Measurements from ENCODE around the gene JUND.
"Not testable (repeated sequence)": the region's sequence is repeated elsewhere in the genome, so short reads cannot be mapped to it uniquely, and the experiment has no call there.

JUND gene

DNA sequence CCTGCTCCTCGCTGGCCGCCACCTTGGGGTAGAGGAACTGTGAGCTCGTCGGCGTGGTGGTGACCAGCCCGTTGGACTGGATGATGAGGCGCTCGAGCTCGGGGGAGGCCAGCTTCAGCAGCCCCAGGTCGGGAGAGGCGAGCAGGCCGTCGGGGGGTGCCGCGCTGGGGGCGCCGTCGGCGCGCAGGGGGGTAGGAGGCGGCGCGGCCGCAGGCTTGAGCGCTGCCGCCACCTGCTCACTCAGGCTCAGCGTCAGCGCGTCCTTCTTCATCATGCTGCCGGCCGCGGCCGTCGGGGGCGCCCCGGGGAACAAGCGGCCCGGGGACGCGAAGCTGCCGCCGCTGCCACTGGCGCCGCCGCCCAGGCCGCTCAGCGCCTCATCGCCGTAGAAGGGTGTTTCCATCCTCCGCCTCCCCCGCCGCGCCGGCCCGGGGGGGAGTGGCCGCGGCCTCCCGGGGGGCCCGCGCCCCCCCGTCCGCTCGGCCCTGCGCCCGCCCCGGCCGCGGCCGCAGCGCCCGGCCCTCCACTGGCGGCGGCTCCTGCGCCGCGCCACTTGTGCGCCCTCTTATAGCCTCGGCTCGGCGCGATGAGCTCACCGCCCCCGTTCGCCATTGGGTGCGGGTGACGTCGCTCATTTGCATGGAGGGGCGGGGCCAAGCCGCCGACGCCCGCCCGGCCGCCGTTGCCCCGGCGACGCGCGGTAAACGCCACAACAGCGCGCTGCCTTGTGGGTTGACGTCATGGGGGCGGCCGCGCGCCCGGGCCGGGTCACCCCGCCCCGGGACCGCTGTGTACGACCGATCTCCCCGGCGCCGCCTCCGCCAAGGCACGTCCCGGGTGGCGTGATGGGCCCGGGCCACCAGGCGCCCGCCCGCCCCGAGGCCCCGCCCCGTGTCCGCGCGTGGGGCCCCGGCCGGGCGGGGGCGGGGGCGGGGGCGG lies at the start of gene JUND:
Gene JUND (minus strand): TSS at position 541 of the 939 bp plus-strand sequence. CDS start 138 bp downstream, at position 403.
- DNase-seq, result peak; percentile 84 to 93

DNA sequence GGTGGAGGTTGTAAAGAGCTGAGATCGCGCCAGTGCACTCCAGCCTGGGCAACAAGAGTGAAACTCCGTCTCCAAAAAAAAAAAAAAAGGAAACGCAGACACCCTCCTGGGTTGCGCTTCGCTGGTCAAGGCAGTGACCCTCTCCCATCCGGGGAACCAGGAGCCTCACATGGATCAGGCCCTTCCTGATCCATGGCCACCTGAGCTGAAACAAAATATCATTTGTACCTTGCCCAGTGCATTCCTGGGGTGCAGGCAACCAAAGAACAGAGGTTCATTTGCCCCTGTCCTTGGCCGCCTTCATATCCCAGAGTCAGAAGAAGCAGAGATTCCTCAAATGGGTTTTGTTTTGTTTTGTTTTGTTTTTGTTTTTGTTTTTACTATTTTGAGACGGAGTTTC lies 49.4 kb upstream of the JUND start:
- no peak for DNase-seq

DNA sequence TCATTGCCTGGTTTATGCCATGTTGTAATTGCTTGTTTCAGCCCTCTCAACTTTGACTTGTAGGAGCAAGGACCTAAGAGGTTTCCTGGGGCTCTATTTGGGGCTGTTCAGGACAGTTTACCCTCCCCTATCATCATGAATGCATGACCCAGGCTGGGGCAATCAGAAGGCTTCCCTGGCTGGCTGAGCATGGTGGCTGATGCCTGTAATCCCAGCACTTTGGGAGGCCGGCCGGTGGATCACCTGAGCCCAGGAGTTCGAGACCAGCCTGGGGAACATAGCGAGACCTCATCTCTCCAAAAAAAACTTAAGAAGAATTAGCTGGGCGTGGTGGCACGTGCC lies 47.6 kb upstream of the JUND start:
- DNase-seq, result no peak

DNA sequence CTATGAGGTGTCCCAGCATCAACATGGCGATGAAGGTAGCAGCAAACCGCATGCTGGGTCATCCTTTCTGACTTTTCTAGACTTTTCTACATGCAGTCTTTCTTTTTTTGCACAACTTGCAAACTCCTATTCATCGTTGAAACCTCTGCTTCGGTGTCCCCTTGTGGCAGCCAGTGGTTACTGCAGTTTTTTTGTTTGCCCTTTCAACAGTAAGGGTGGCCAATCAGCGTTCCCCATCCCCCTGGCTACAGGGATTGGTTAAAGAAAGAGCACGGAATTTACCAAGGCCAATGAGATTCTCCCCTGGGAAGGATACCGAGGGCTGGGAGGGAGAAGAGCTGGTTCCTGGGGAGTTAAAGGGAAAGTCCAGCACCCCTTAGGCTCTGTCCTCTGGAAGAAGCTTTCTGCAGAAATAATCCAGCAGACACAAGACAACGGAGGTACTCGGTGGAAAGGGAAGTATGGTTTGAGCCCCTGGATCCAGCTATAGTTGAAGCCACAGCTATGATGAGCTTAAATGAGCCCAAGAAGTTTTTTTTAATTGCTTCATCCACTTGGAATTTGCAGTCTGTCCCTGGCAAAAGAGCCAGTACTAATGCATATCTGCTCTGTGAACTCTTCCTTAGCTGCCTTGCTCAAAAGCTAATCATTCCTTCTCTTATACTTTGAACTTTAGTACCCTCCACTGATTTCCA lies 47.1 kb upstream of the JUND start:
- peak; percentile 85 to 97 for DNase-seq

DNA sequence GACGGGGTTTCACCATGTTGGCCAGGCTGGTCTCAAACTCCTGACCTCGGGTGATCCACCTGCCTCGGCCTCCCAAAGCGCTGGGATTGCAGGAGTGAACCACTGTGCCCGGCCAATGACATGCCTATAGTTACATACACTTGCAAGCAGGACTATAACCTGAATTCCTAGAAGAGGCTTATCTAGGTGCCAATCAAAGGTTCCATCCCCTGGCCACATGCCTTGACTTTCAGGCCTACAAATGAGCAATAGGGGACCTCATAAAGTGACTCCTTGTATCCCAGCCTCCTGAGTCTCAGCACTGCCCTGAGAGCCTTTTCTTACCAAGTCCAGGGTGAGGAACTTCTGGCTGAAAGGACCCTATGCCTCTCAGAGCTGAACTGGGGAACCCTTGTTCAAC lies 45.4 kb upstream of the JUND start:
- no peak for DNase-seq

DNA sequence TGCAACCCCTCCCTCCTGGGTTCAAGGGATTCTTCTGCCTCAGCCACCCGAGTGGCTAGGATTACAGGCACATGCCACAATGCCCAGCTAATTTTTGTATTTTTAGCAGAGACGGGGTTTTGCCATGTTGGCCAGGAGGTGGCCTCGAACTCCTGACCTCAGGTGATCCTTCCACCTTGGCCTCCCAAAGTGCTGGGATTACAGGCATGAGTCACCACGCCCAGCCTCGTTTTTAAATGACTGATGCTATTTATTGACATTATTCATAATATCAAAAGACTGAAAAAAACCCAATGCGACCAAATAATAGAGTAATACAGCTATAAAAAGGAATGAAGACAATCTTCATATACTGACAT lies 42.9 kb upstream of the JUND start:
- not testable (repeated sequence) for DNase-seq

DNA sequence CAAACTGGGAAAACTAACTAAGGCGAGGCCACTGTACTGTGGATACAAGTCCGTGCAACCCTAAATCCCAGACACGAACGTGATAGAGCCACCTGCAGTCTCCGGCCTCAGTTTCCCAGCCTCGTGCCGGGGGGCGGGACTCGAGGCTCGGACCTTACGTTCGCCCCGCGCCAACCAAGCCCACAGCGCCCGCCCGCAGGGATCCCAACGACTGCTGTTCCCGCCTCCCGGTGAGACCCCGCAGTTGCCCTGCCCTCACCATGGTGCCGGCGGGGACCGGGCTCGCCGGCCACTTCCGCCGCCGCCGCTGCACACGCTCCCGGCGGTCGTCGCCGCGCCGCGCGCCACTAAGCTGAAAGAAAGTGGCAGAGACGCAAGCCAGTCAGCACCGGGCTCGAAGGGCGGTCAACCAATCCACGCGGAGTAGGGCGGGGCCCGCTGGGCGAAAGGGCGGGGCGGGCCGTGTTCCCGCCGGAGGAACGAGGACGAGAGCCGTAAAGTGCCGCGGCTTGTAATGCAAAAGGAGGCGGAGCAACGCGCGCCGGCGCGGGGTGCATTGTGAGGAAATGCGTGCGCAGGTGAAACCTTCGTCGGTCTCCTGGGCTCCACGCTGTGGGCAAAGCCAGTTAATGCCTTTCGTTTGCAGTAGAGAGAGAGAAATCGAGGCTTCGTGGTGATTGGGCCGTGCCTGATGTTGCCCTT lies 41.5 kb upstream of the JUND start, which contains the start of gene LSM4:
Gene LSM4 (minus strand): TSS at position 318 of the 702 bp plus-strand sequence. CDS start 56 bp downstream, at position 262.
- peak; percentile 92 to 98 for DNase-seq

DNA sequence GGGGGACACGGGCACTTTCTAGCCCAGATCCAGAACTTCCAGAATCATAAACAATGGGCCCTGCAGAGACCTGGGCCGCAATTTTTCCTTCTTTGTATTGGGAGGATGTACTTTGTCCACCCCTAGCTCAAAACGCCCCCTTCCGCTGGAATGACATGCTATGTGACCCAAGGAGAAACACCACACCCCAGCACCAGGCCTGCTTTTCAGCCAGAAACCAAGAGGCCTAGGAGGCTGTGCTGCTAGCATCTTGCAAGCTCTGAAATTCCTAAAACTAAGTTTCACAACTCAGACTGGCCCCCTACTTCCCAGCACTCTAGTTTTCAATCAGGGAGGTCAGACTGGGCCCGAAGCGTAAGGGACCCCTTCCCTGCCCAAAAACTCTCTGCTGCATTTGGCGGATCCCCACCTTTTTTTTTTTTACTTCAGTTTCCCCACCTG lies 40.9 kb upstream of the JUND start:
- peak in 1 of 2 experiments; percentile 39 for DNase-seq

DNA sequence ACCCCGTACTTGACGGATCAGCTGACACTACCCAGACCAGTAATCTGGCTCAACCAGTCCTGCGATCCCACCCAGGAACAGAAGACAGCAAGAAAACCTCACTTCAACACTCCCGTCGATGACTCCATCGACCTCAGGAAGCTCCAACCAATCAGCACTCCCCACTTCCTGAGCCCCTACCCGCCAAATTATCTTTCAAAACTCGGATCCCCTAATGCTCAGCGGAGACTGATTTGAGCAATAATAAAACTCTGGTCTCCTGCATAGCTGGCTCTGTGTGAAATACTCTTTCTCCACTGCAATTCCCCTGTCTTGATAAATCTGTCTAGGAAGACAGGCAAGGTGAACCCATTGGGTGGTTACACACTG lies 40.3 kb upstream of the JUND start:
- DNase-seq, result no peak

DNA sequence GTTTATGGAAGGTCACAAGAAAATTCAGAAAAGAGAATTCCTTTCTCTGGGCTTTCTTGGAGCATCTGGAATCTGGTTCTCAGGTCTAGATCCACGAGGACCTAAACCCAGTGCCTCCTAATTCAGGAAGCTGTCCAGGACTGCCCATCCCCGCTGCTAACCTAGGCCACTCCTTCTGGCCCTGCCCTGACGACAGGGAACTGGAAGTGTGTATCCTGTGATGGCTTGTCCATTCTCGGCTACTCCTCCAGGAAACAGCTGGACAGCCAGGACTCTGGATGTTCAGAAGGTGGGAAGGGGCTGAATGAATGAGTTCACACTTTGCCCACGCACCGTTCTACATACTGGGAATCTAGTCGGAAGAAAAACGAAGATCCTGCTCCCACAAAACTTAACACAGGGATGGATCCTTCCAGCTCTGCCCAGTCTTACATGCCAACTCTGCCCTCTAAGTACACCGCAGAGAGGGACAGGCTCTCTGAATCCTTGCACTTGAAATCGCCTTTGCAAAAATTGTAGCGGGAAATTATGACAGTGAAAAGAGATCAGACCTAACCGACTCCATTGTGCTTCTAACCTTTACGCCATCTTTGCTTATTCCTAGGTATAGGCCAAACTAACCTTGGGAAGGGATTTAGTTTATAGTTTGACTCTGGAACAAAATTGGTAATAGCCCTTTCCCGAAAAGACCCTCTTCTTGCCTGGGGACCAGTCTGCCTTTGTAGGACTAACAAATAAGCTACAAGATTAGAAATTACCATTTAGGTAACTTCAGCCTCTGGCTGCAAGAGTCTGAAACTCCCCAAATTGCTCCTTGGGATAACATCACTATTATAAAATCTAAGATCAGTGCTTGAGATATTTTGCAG lies 39.7 kb upstream of the JUND start:
- DNase-seq, result no peak

DNA sequence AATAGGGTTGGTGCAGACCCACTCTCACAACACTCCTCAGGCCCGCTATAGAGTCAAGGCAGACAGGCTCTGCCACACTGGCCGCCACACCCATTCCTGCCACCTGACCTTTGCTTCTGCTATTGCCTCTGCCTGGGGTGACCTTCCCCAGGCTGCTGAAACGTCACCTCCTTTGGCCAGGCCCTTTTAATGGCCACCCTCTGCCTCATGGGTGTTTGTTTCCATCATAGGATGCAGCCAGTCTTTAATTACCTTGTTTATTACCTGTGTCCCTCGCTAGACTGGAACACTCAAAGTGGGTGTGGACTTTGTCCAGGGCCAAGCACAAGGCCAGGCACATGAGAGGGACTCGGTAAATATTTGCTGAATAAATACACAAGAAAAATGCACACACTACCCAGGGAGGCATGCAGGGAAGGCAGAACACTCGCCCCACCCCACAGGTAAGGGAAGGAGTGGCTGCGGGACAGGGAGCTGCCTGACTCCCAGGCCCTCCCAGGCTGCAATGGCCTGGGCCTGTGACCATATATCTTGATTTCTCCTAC lies 38.2 kb upstream of the JUND start:
- no peak for DNase-seq

DNA sequence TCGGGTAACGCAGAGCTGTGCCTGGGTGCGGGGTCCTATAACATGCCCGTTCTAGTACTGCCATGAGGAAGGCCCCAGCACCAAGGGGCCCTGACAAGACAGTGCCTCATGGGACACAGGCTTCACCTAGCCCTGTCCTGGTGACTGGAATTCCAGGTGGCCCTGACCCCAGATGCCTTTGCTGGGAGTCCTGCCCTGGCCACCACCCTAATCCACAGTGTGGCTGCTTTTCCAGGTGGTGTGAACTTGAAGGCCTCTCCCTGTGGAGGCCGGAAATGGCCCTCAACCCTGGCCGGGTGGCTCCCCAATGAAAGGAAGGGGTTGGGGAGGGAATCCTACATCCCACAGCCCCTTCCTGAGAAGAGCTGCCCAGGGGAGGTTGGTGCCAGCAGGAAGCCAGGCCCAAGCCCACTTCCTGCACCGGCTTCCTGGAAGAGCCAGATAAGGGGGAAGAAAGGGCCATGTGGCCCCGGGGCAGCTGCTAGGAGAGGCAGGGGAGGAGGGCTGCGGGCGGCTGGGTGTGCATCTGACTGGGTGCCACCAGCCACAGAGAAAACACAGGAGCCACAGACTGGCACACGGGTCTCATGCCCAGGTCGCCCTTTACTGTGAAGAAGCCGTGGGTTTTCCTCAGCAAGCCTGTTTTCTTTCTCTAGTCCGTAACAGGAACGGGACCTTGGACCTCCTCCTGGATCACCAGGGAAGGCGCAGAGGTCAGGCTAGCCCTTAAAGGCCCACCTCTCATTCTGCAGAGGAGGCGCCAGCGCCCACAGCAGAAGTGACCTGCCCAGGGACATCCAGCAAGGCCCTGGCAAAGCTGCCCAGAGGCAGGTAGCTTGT lies 36.8 kb upstream of the JUND start:
- no peak for DNase-seq

DNA sequence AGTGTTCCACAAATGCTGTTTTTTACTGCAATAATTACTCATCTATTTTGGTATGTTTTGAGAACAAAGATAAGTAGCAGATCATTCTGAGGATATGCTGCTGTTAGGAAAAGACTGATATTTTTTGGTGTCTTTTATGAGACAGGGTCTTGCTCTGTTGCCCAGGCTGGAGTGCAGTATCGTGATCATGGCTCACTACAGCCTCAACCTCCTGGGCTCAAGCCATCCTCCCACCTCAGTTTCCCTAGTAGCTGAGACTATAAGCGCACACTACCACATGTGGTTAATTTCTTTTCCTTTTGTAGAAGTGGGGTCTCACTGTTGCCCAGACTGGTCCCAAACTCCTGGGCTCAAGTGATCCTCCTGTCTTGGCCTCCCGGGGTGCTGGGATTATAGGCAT lies 32.0 kb upstream of the JUND start:
- no peak for DNase-seq

DNA sequence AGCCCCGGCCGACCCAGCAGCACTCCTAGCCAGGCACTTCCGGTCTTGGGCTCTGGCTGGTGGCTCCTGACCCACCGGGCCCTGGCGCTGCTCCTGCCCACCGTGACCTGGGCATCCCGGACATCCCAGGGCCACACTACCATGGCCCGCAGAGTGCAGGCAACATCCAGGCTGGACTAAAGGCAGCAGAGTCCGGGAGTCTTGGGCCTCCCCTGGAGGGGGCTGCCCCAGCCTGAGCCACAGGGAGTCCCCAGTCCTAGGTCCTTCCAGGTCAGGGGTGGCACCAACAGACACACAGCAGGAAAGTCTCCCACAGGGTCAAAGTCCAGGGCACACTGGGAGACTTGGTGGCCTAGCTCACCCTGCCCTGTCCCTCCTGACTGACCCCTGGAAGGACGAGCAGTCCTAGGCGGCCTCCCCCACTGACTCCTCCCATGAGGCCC lies 30.7 kb upstream of the JUND start:
- no peak for DNase-seq

DNA sequence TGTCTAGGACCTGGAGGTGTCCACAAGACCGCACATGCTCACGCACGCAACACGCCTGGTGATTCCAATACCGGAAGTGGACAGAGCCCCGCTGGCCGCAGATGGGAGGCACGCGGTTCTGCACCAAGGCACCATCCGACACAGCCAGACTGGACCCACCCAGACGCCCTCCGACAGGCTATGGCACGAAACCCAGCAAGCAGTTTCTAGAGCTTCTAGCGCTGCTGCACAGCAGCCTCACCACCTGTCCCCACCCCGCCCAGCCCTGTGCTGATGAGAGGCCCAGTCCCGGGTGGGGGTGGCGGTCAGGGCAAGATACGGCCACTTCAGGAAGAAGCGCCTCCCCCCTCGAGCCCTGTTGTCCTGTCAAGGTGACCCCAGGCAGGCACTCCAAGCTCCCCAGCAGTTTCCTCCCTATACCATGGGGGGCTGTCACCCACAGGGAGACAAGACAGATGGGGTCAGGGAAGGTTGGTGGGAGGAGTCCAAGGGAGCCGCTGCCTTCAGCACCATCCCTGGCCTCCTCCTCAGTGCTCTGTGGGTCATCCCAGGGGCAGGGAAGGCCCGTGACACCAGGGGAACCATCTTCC lies 30.2 kb upstream of the JUND start:
- no peak for DNase-seq

DNA sequence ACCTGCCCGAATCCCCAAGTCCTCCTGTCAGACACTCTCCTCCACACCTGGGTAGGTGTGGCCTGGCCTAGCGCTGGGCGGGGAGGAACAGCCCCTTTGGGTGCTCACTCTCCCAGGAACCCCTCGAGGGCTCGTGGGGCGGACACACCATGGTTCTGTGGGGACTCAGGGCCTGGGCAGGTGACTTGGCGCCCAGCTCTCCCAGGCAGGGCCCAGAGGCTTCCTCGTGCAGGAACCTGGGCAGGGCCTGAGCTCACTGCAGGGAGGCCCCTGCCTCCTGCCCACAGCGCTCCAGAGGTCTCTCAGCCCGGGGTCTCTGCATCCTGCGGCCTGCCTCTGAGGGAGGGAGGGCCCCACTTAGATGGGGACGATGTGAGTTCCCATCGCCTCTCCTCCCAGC lies 29.5 kb upstream of the JUND start:
- no peak for DNase-seq

DNA sequence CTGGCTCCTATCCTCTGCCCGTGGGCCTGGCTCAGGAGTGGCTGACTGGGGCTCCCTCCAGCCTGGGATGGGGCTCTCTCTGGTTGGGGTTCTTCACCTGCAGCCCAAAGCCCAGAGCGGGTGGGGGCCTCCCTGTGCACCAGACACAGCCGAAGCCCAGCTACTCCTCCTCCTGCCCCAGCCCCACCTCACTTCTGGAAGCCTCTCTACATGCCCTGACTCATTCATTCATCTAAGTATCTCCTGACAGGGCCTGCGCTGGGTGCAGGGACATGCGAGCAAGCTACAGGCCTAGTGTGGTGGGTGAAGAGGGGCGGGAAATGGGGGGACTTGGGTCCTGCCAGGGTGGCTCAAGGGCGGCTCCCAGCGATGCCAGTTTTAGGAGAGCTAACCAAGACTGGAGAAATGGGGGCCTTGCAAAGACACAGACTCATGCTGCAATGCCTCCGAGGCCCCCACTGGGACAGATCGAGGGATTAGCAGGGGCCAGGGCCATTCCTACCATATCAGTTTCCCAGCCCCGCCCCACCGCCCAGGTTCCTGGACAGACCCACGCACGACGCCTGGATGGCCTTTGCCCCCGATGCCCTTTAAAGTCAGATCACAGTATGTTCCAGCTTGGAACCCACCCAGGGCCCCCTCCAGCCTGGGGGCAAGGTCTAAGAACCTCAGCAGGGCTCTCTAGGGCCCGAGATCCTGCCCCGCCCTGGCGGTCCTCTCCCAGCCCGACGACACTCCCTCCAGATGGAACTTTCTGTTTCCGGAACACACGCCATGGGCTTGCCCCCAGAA lies 28.9 kb upstream of the JUND start:
- DNase-seq, result no peak

DNA sequence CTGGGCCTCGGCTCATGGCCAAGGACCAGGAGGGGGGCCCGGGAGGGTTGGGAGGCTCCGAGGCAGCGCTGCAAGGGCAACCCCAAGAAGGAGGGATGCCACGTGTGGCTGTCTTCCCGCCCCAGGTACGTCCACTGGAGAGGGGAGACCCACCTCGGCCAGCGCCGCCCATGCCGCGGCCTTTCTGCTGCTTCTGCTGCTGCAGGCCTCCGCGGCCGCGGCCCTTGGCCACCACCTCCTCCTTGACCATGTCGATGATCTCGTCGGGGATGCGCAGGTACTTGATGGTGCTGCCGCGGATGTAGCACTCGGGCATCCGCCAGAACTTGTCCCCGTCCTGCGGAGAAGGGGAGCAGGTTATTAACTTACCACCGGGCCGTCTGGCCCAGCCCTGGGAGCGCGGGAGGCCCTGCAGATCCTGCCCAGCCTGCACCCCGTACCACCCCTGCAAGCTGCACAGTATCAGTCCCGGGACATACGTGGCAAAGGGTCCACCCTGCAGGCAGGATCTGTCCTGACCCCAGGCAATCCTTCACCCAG lies 28.2 kb upstream of the JUND start:
- DNase-seq, result no peak

DNA sequence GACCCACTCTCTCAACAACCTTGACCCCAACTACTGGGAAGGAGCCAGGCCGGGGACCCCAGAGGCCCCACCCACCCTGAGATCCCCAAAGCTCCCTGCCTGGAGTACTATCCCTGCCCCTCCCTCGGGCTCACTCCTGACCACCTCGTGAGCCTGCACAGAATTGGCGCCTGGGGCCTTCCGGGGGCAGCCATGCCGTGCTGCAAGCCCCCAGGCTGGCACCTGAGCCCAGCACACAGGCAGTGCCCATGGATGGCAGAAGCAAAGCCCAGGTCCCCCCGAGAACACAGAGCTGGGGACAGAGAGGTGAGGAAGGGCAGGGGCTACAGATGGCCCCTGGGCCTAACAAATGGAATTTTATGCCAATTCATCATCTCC lies 27.5 kb upstream of the JUND start:
- DNase-seq, result no peak
